Rectal smooth muscle tissue (tissue), 1 donor: ENCODE data around the gene PROC.

Experiments used
- H3K27ac ChIP-seq: one replicate; pipeline ENCODE4 v1.7.0; 2013; ENCODE audit warnings: low read depth, low read length, inconsistent platforms
- H3K27me3 ChIP-seq: one replicate; pipeline ENCODE4 v1.7.0; 2013; ENCODE audit warnings: low read length; ENCODE audit not compliant: control insufficient read depth, insufficient read depth
- H3K36me3 ChIP-seq: one replicate; pipeline ENCODE4 v1.7.0; 2013; ENCODE audit warnings: low read length; ENCODE audit not compliant: control insufficient read depth, insufficient read depth
- H3K4me1 ChIP-seq: one replicate; pipeline ENCODE4 v1.7.0; 2013; ENCODE audit warnings: low read length; ENCODE audit not compliant: control insufficient read depth, insufficient read depth
- H3K4me3 ChIP-seq: one replicate; pipeline ENCODE4 v1.7.0; 2013; ENCODE audit warnings: low read length
- H3K9ac ChIP-seq: one replicate; pipeline ENCODE4 v1.7.0; 2013; ENCODE audit warnings: low read length

The PROC gene

GRCh38 chr2:127418300-127419111 is at the start of gene PROC:
Gene PROC (plus strand): TSS chr2:127418427. CDS start chr2:127419943, 1,516 bp downstream.
- Histone ChIP-seq H3K4me3 (no peak within 1 kb of the TSS), H3K36me3 (no peaks in the 10 kb centered on the region), H3K9ac (no peak within 1 kb of the TSS), H3K4me1 (no peaks in the 10 kb centered on the region), H3K27me3 (peaks cover 5% of the 10 kb centered on the region), H3K27ac (no peak within 1 kb of the TSS)

DNA sequence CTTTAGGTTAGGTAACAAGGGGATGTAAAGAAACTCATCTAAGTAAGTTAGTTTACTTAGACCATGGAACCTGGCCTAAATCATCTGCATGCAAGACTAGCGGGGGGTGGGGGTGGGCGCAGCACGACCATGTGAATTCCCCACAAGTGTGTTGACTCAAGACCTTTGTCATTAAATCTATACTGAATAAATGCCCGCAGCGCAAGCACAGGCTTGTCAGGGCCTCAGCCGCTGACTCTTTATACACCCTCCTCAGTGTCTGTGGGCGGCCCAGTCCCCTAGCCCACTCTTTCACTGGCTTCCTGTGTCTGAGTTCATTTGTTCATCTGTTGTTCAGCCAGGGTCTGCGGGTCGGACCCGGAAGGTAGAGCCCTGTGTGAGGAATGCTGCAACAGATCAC is 48.2 kb upstream of the PROC start:
- no peaks in the 10 kb centered on the region for H3K4me1 ChIP-seq
- H3K9ac ChIP-seq: no peak overlapping the region
- H3K36me3 ChIP-seq: no peaks in the 10 kb centered on the region
- H3K4me3 ChIP-seq: no peak overlapping the region
- H3K27ac ChIP-seq: no peak overlapping the region
- H3K27me3 ChIP-seq: no peaks in the 10 kb centered on the region

DNA sequence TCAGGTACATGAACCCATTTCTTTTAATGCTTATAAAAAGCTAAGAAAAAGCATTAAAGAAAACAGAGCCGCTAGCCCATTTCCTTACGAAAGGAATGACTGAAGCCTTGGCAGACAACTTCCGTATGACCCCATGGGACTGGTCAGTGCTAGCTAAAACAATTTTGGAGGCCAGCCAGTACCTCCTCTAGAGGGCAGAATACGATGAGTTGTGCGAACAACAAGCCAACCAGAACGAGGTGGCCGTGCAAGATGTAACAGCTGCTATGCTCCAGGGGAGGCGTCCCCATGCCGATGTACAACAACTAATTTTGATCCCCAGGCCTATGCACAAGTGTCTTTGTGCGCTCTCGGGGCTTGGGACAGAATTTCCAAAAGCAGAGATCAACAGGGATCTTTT is 47.2 kb upstream of the PROC start:
- Histone ChIP-seq H3K9ac (no peak overlapping the region), H3K4me1 (no peaks in the 10 kb centered on the region), H3K27ac (no peak overlapping the region), H3K27me3 (no peaks in the 10 kb centered on the region), H3K36me3 (no peaks in the 10 kb centered on the region), H3K4me3 (no peak overlapping the region)

GRCh38 chr2:127373362-127374083 is 44.7 kb upstream of the PROC start:
- H3K4me1 ChIP-seq: no peaks in the 10 kb centered on the region
- H3K4me3 ChIP-seq: no peak overlapping the region
- H3K36me3 ChIP-seq: no peaks in the 10 kb centered on the region
- no peak overlapping the region for H3K27ac ChIP-seq
- no peaks in the 10 kb centered on the region for H3K27me3 ChIP-seq
- no peak overlapping the region for H3K9ac ChIP-seq

- H3K27me3 ChIP-seq: no peaks in the 10 kb centered on the region
- no peak overlapping the region for H3K27ac ChIP-seq
- no peaks in the 10 kb centered on the region for H3K36me3 ChIP-seq
- H3K4me3 ChIP-seq: no peak overlapping the region
- H3K4me1 ChIP-seq: no peaks in the 10 kb centered on the region
- no peak overlapping the region for H3K9ac ChIP-seq
Measured at GRCh38 chr2:127376257-127376656, 42.0 kb upstream of the PROC start.

GRCh38 chr2:127377262-127377661 is 41.0 kb upstream of the PROC start:
- no peaks in the 10 kb centered on the region for H3K4me1 ChIP-seq
- no peak overlapping the region for H3K27ac ChIP-seq
- no peak overlapping the region for H3K4me3 ChIP-seq
- no peaks in the 10 kb centered on the region for H3K36me3 ChIP-seq
- H3K27me3 ChIP-seq: no peaks in the 10 kb centered on the region
- no peak overlapping the region for H3K9ac ChIP-seq

DNA sequence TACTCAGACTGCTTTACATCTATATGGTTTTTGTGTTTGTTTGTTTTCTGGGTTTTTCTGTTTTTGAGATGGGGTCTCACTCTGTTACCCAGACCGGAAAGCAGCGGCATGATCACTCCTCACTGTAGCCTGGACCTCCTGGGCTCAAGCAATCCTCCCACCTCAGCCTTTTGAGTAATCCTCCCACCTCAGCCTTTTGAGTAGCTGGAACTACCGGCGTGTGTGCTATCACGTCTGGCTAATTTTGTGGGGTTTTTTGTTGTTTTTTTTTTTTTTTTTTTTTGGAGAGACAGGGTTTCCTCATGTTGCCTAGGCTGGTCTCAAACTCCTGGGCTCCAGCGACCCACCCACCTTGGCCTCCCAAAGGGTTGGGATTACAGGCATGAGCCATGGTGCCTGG is 39.5 kb upstream of the PROC start:
- no peaks in the 10 kb centered on the region for H3K4me1 ChIP-seq
- H3K36me3 ChIP-seq: no peaks in the 10 kb centered on the region
- H3K27me3 ChIP-seq: no peaks in the 10 kb centered on the region
- no peak overlapping the region for H3K9ac ChIP-seq
- no peak overlapping the region for H3K4me3 ChIP-seq
- no peak overlapping the region for H3K27ac ChIP-seq

DNA sequence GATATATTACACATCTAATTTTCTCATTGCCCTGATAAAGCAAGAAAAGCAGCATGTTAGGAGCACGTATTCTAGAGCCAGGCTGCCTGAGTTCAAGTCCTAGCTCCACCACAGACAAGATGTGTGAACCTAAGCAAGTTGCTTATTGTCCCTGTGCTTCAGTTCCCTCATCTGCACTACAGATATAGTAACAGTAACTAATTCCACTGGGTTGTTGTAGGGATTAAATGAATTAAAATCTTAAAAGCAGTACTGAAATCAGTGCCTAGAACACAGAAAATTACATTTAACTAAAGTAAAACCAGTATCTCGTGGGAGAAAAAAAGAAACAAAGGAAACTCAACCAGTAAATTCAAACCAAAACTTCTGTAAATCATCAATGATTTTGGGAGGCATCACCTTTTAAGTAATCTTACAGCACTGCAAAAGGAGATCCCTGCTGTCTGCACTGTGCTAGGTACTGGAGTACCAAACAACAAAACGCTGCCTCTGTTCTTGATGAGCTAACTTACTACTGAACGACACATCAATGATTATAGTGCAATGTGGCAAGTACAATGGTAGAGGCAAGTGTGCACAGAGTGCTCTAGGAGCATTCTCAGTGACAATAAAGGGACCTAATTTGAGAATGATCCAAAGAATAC is 38.4 kb upstream of the PROC start:
- H3K27me3 ChIP-seq: no peaks in the 10 kb centered on the region
- no peaks in the 10 kb centered on the region for H3K36me3 ChIP-seq
- H3K4me3 ChIP-seq: no peak overlapping the region
- no peaks in the 10 kb centered on the region for H3K4me1 ChIP-seq
- H3K27ac ChIP-seq: no peak overlapping the region
- no peak overlapping the region for H3K9ac ChIP-seq

DNA sequence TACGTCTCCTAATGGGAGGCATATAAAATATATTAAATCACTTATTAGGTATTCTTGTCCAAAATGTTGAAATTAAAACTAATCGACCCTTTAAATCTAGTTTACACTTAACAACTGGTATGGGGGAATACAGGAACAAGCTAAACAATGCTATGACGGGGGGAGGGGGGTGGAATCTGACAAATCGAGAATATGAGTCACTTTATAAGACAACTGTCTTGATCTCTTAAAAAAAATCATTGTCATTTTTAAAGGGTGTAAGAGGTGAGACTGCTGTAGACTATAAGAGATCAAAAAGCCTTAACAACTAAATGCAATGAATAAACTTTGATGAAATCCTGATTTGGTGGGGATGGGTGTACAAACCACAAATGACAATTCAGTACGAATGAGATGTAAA is 36.5 kb upstream of the PROC start:
- H3K4me3 ChIP-seq: no peak overlapping the region
- no peak overlapping the region for H3K27ac ChIP-seq
- no peaks in the 10 kb centered on the region for H3K36me3 ChIP-seq
- peaks cover 1% of the 10 kb centered on the region for H3K4me1 ChIP-seq
- no peaks in the 10 kb centered on the region for H3K27me3 ChIP-seq
- H3K9ac ChIP-seq: no peak overlapping the region

DNA sequence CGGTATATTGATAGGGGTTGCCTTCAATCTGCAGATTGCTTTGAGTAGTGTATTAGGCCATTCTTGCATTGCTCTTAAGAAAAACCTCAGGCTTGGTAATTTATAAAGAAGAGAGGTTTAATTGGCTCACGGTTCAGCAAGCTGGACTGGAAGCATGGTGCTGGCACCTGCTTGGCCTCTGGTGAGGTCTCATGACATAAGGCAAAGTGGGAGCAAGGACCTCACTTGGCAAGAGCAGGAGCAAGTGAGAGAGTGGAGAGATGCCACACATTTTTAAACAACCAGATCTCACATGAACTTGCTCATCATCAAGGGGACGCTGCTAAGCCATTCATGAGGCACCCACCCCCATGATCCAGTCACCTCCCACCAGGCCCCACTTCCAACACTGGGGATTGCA is 35.4 kb upstream of the PROC start:
- H3K4me1 ChIP-seq: peaks cover 3% of the 10 kb centered on the region
- no peak overlapping the region for H3K27ac ChIP-seq
- no peaks in the 10 kb centered on the region for H3K36me3 ChIP-seq

DNA sequence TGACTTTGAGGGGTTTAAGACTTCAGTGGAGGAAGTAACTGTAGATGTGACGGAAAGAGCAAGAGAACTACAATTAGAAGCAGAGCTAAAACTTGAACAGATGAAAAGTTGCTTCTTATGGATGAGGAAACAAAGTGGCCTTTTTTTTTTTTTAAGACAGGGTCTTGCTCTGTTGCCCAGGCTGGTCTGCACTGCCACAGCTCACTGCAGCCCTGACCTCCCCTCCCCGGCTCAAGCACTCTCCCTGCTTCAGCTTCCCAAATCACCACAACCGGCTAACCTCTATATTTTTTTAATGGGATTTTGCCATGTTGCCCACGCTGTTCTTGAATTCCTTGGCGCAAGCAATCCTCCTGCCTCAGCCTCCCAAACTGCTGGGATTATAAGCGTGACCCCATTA is 33.7 kb upstream of the PROC start:
- Histone ChIP-seq H3K9ac (no peak overlapping the region), H3K4me3 (no peak overlapping the region), H3K36me3 (no peaks in the 10 kb centered on the region), H3K27me3 (no peaks in the 10 kb centered on the region), H3K4me1 (peaks cover 3% of the 10 kb centered on the region), H3K27ac (no peak overlapping the region)

More for the DNA sequence above, 35.4 kb upstream of the PROC start:
- no peak overlapping the region for H3K4me3 ChIP-seq
- H3K27me3 ChIP-seq: no peaks in the 10 kb centered on the region
- no peak overlapping the region for H3K9ac ChIP-seq

DNA sequence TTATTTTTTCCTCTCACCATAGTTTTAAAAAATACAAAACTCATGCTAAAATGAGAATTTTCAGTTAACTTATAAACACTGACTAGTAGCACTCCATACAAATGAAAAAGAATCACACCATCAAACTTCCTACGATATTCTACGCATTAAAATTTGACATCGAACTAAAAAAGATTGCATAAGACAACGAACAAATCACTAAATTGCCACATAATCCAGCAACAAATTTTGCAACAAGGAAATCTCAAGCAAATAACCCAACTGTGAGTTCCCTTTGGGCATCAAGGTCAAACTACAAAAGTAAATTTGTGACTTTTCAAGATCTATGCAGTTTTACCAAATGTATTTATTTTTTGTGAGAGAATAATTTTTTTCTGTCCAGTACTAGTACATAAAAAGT is 32.0 kb upstream of the PROC start:
- no peak overlapping the region for H3K9ac ChIP-seq
- peaks cover 3% of the 10 kb centered on the region for H3K4me1 ChIP-seq
- H3K4me3 ChIP-seq: peak overlapping the region; percentile 87
- H3K36me3 ChIP-seq: no peaks in the 10 kb centered on the region
- H3K27me3 ChIP-seq: no peaks in the 10 kb centered on the region
- H3K27ac ChIP-seq: no peak overlapping the region
